ENCODE measurements around the gene COPS6.

The COPS6 gene

GRCh38 chr7:100102950-100103840 lies 14.4 kb downstream of the COPS6 start:
- no peak for DNase-seq

GRCh38 chr7:100105534-100105933 lies 16.8 kb downstream of the COPS6 start:
- DNase-seq: no peak

- no peak for DNase-seq
Measured at GRCh38 chr7:100106633-100107032, 17.9 kb downstream of the COPS6 start.

- no peak for DNase-seq
Measured at GRCh38 chr7:100107125-100107737, 18.5 kb downstream of the COPS6 start.

GRCh38 chr7:100107890-100108289 lies 19.1 kb downstream of the COPS6 start:
- no peak for DNase-seq

GRCh38 chr7:100109521-100110163 lies 20.9 kb downstream of the COPS6 start:
- no peak for DNase-seq

- DNase-seq: no peak
Measured at GRCh38 chr7:100111156-100111555, 22.4 kb downstream of the COPS6 start.

- DNase-seq: no peak
Measured at GRCh38 chr7:100111914-100112313, 23.1 kb downstream of the COPS6 start.

- DNase-seq: no peak
Measured at GRCh38 chr7:100115026-100115425, 26.3 kb downstream of the COPS6 start.

- DNase-seq: no peak
Measured at GRCh38 chr7:100118388-100119071, 29.8 kb downstream of the COPS6 start.

GRCh38 chr7:100119072-100119969 lies 30.6 kb downstream of the COPS6 start, which contains the start of the genes CNPY4 and TAF6:
TSS of gene CNPY4 (plus strand) at chr7:100119634. CDS start at chr7:100119745, 111 bp downstream.
TSS of gene TAF6 (minus strand) at chr7:100119358. CDS start at chr7:100114209, 5,149 bp downstream.
- DNase-seq: peak; percentile 93

- DNase-seq: no peak
Measured at GRCh38 chr7:100119970-100120732, 31.4 kb downstream of the COPS6 start.

GRCh38 chr7:100120733-100121036 lies 31.9 kb downstream of the COPS6 start:
- DNase-seq: no peak

GRCh38 chr7:100122067-100122466 lies 33.3 kb downstream of the COPS6 start:
- DNase-seq: peak; percentile 92

GRCh38 chr7:100122568-100122967 lies 33.8 kb downstream of the COPS6 start:
- DNase-seq: no peak

GRCh38 chr7:100124301-100125230 lies 35.8 kb downstream of the COPS6 start:
- DNase-seq: no peak

GRCh38 chr7:100126239-100126930 lies 37.6 kb downstream of the COPS6 start:
- no peak for DNase-seq

- DNase-seq: peak; percentile 86
Measured at GRCh38 chr7:100126931-100127865, 38.4 kb downstream of the COPS6 start, which contains the start of gene MBLAC1. TSS of gene MBLAC1 (plus strand) at chr7:100126967. CDS start at chr7:100127396, 429 bp downstream.

Measured in NCI-H2029 treated with DMSO at 0.1 percent for 48 hours (cell line).